ENCODE data around the gene SLC6A15.

DNA sequence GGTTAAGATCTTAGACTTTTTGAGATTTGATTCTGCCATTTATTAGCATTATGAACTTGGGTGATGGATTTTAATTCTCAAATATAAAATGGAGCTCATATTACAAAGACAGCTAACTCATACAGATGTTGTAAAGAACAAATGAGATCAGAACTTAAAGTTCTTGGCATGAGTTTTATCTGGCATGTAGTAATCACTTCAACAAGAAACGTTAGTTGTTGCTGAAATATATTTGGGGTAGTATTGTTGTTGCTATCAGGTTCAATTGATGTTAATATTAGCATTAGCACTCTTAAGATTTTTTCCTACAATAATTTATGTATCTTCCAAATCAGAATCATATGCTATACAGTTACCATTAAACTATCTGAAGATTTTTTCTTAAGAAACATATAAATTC is 71.0 kb downstream of the SLC6A15 start:
- TF ChIP-seq EZH2phosphoT487 (IDR thresholded peaks at IDR 0.05; ENCODE audit: insufficient read depth, low read depth), result no peak
- no peak for TF ChIP-seq EZH2 (IDR thresholded peaks at IDR 0.05; ENCODE audit: insufficient read depth, poor library complexity, severe bottlenecking)
